ENCODE measurements around the gene ANKRD31.
"Not testable (repeated sequence)": the region's sequence is repeated elsewhere in the genome, so short reads cannot be mapped to it uniquely, and the experiment has no call there.

ANKRD31 gene

GRCh38 chr5:75203604-75204003, 33.1 kb downstream of the ANKRD31 start:
- DNase-seq (no peak), ATAC-seq (replicated peaks) (no peak)
- H3K4me1 Mint-ChIP-seq (ENCODE audit: low read depth in 2 of 2): no peaks in the 10 kb centered on the region
- no peak overlapping the region for H3K27ac Mint-ChIP-seq
- no peak overlapping the region for H3K4me3 Mint-ChIP-seq
- no peaks in the 10 kb centered on the region for H3K27me3 Mint-ChIP-seq
- H3K9me3 Mint-ChIP-seq: no peaks in the 10 kb centered on the region
- H3K36me3 Mint-ChIP-seq (ENCODE audit: insufficient read depth): no peaks in the 10 kb centered on the region

- Mint-ChIP-seq H3K27me3 (no peaks in the 10 kb centered on the region), H3K9me3 (no peaks in the 10 kb centered on the region), H3K4me1 (ENCODE audit: low read depth in 2 of 2) (no peaks in the 10 kb centered on the region), H3K36me3 (ENCODE audit: insufficient read depth) (no peaks in the 10 kb centered on the region), H3K27ac (no peak overlapping the region), H3K4me3 (no peak overlapping the region)
- DNase-seq (no peak), ATAC-seq (replicated peaks) (no peak)
Observed at GRCh38 chr5:75202935-75203334, 33.7 kb downstream of the ANKRD31 start.

- Mint-ChIP-seq H3K27me3 (peaks cover under 1 to 2% of the 10 kb centered on the region in 2 donors), H3K4me3 (no peak overlapping the region), H3K4me1 (ENCODE audit: low read depth in 2 of 2) (no peaks in the 10 kb centered on the region), H3K27ac (no peak overlapping the region), H3K36me3 (ENCODE audit: insufficient read depth) (no peaks in the 10 kb centered on the region), H3K9me3 (no peaks in the 10 kb centered on the region)
- ATAC-seq (replicated peaks): no peak
- DNase-seq: no peak
Observed at GRCh38 chr5:75200776-75201175, 35.9 kb downstream of the ANKRD31 start.

- Mint-ChIP-seq H3K27ac (no peak overlapping the region), H3K9me3 (no peaks in the 10 kb centered on the region), H3K4me1 (ENCODE audit: low read depth in 2 of 2) (no peaks in the 10 kb centered on the region), H3K4me3 (no peak overlapping the region), H3K36me3 (ENCODE audit: insufficient read depth) (no peaks in the 10 kb centered on the region), H3K27me3 (peaks cover 6 to 7% of the 10 kb centered on the region in 2 donors)
- DNase-seq (no peak), ATAC-seq (replicated peaks) (no peak)
Observed at GRCh38 chr5:75199946-75200345, 36.7 kb downstream of the ANKRD31 start.

- Mint-ChIP-seq H3K36me3 (ENCODE audit: insufficient read depth) (no peaks in the 10 kb centered on the region), H3K27ac (no peak overlapping the region), H3K4me1 (ENCODE audit: low read depth in 2 of 2) (no peaks in the 10 kb centered on the region), H3K4me3 (no peak overlapping the region), H3K27me3 (peaks cover 6 to 7% of the 10 kb centered on the region in 2 donors), H3K9me3 (no peaks in the 10 kb centered on the region)
- DNase-seq (no peak), ATAC-seq (replicated peaks) (no peak)
Observed at GRCh38 chr5:75199071-75199470, 37.6 kb downstream of the ANKRD31 start.

- Mint-ChIP-seq H3K36me3 (ENCODE audit: insufficient read depth) (no peaks in the 10 kb centered on the region), H3K27ac (no peak overlapping the region), H3K4me3 (no peak overlapping the region), H3K4me1 (ENCODE audit: low read depth in 2 of 2) (no peaks in the 10 kb centered on the region), H3K9me3 (no peaks in the 10 kb centered on the region), H3K27me3 (peaks cover 7 to 14% of the 10 kb centered on the region in 2 donors)
- ATAC-seq (replicated peaks) (no peak), DNase-seq (no peak)
Observed at GRCh38 chr5:75197745-75198144, 38.9 kb downstream of the ANKRD31 start.

- Mint-ChIP-seq H3K27me3 (peaks cover 7 to 21% of the 10 kb centered on the region in 2 donors), H3K36me3 (ENCODE audit: insufficient read depth) (no peaks in the 10 kb centered on the region), H3K4me3 (no peak overlapping the region), H3K4me1 (ENCODE audit: low read depth in 2 of 2) (no peaks in the 10 kb centered on the region), H3K27ac (no peak overlapping the region), H3K9me3 (no peaks in the 10 kb centered on the region)
- DNase-seq (no peak), ATAC-seq (replicated peaks) (no peak)
Observed at GRCh38 chr5:75192804-75193203, 43.9 kb downstream of the ANKRD31 start.

GRCh38 chr5:75192264-75192663, 44.4 kb downstream of the ANKRD31 start:
- H3K4me1 Mint-ChIP-seq (ENCODE audit: low read depth in 2 of 2): no peaks in the 10 kb centered on the region
- ATAC-seq (replicated peaks) (no peak), DNase-seq (no peak)
- no peaks in the 10 kb centered on the region for H3K9me3 Mint-ChIP-seq
- H3K27ac Mint-ChIP-seq: no peak overlapping the region
- peaks cover 7 to 21% of the 10 kb centered on the region in 2 donors for H3K27me3 Mint-ChIP-seq
- H3K36me3 Mint-ChIP-seq (ENCODE audit: insufficient read depth): no peaks in the 10 kb centered on the region
- H3K4me3 Mint-ChIP-seq: no peak overlapping the region

GRCh38 chr5:75190227-75190626, 46.5 kb downstream of the ANKRD31 start:
- Mint-ChIP-seq H3K27ac (no peak overlapping the region), H3K4me1 (ENCODE audit: low read depth in 2 of 2) (no peaks in the 10 kb centered on the region), H3K36me3 (ENCODE audit: insufficient read depth) (no peaks in the 10 kb centered on the region), H3K9me3 (no peaks in the 10 kb centered on the region), H3K4me3 (no peak overlapping the region), H3K27me3 (peaks cover 0 to 15% of the 10 kb centered on the region in 2 donors)
- DNase-seq: no peak
- ATAC-seq (replicated peaks): no peak

GRCh38 chr5:75189353-75189752, 47.3 kb downstream of the ANKRD31 start:
- no peaks in the 10 kb centered on the region for H3K9me3 Mint-ChIP-seq
- no peak for DNase-seq

GRCh38 chr5:75185763-75186162, 50.9 kb downstream of the ANKRD31 start:
- H3K36me3 Mint-ChIP-seq (ENCODE audit: insufficient read depth): no peaks in the 10 kb centered on the region
- no peak overlapping the region for H3K4me3 Mint-ChIP-seq
- H3K4me1 Mint-ChIP-seq (ENCODE audit: low read depth in 2 of 2): peaks cover 1 to 7% of the 10 kb centered on the region in 2 donors
- ATAC-seq (replicated peaks) (no peak), DNase-seq (no peak)
- H3K9me3 Mint-ChIP-seq: no peaks in the 10 kb centered on the region
- no peak overlapping the region for H3K27ac Mint-ChIP-seq
- H3K27me3 Mint-ChIP-seq: no peaks in the 10 kb centered on the region

More at GRCh38 chr5:75189353-75189752, 47.3 kb downstream of the ANKRD31 start:
- ATAC-seq (replicated peaks): no peak
- Mint-ChIP-seq H3K4me1 (ENCODE audit: low read depth in 2 of 2) (no peaks in the 10 kb centered on the region), H3K27ac (no peak overlapping the region), H3K36me3 (ENCODE audit: insufficient read depth) (no peaks in the 10 kb centered on the region), H3K27me3 (peaks cover 0 to 15% of the 10 kb centered on the region in 2 donors), H3K4me3 (no peak overlapping the region)

GRCh38 chr5:75176009-75176408, 60.7 kb downstream of the ANKRD31 start:
- H3K27me3 Mint-ChIP-seq; H3K4me1 Mint-ChIP-seq (ENCODE audit: low read depth in 2 of 2); H3K36me3 Mint-ChIP-seq (ENCODE audit: insufficient read depth); H3K4me3 Mint-ChIP-seq; H3K27ac Mint-ChIP-seq; DNase-seq; H3K9me3 Mint-ChIP-seq; ATAC-seq (replicated peaks): not testable (repeated sequence)

- H3K4me3 Mint-ChIP-seq; H3K27me3 Mint-ChIP-seq; DNase-seq; ATAC-seq (replicated peaks); H3K27ac Mint-ChIP-seq; H3K36me3 Mint-ChIP-seq (ENCODE audit: insufficient read depth); H3K9me3 Mint-ChIP-seq; H3K4me1 Mint-ChIP-seq (ENCODE audit: low read depth in 2 of 2): not testable (repeated sequence)
Observed at GRCh38 chr5:75174872-75175271, 61.8 kb downstream of the ANKRD31 start.

- ATAC-seq (replicated peaks): no peak
- H3K4me1 Mint-ChIP-seq (ENCODE audit: low read depth in 2 of 2): no peaks in the 10 kb centered on the region
- H3K9me3 Mint-ChIP-seq: peaks cover 0 to 2% of the 10 kb centered on the region in 2 donors
- no peak overlapping the region for H3K4me3 Mint-ChIP-seq
- no peaks in the 10 kb centered on the region for H3K27me3 Mint-ChIP-seq
- no peaks in the 10 kb centered on the region for H3K36me3 Mint-ChIP-seq (ENCODE audit: insufficient read depth)
- H3K27ac Mint-ChIP-seq: no peak overlapping the region
- DNase-seq: no peak
Observed at GRCh38 chr5:75169516-75169915, 67.2 kb downstream of the ANKRD31 start.
